Body of pancreas (tissue), 4 donors: ENCODE results near the gene HDDC3. TPM values are rescaled to one million over a fixed set of nuclear protein-coding genes. Genes with fewer than 3 reads are reported as not detected.
A peak's percentile ranks its signal among the peaks of the same experiment; 100 is the strongest.

Source experiments
- ATAC-seq: fragments of 150-250 bp; one replicate; pipeline ENCODE4 v1.9.1; 2016
- DNase-seq, 4 donors: peaks; one replicate each; pipeline ENCODE4 v3.0.0-alpha.2; 2019
- H3K27ac ChIP-seq, 4 donors: fragments of 200-600 bp; sonication (generic); 1 replicate in 3 of 4; 2 replicates in 1 of 4; pipeline versions ENCODE4 v1.5.1 to v1.6.1; 2016 to 2019; ENCODE audit warnings: mild to moderate bottlenecking in 1 of 4, mixed read lengths in 1 of 4, moderate library complexity in 1 of 4
- H3K27me3 ChIP-seq, 2 donors: fragments of 200-600 bp; sonication (generic); one replicate each; pipeline ENCODE4 v1.6.0; 2016; ENCODE audit warnings: mild to moderate bottlenecking in 1 of 2
- H3K36me3 ChIP-seq, 2 donors: fragments of 200-600 bp; sonication (generic); replicated peaks in 1 of 2; 2 replicates each; pipeline ENCODE4 v1.5.1; 2016; ENCODE audit warnings: low read depth in 2 of 2; ENCODE audit not compliant: insufficient read depth in 1 of 2
- H3K4me1 ChIP-seq: fragments of 200-600 bp; sonication (generic); one replicate; pipeline ENCODE4 v1.6.0; 2016
- H3K4me3 ChIP-seq, 2 donors: fragments of 200-600 bp; sonication (generic); 1 replicate in 1 of 2; 2 replicates in 1 of 2; pipeline ENCODE4 v1.5.1; 2016 to 2019
- H3K9me3 ChIP-seq, 3 donors: fragments of 200-600 bp; sonication (generic); 1 replicate in 2 of 3; 2 replicates in 1 of 3; pipeline ENCODE4 v1.5.1; 2016
- POLR2A ChIP-seq, 3 donors: fragments of 450-650 bp; IDR thresholded peaks; one replicate each; pipeline ENCODE4 v1.6.1; 2016; ENCODE audit warnings: antibody characterized with exemption in 3 of 3, mild to moderate bottlenecking in 2 of 3
- WGBS, 2 donors: methylation state at CpG; one replicate each; pipeline ENCODE4 v1.1.5; 2017; 5-methylcytosine and 5-hydroxymethylcytosine counted together
- intact Hi-C: fragments of 100-400 bp; cut with DNase I; formaldehyde crosslinking; loops from one replicate; pipeline ENCODE4 v1.15.1; 2023
- total RNA-seq, 2 donors: library from RNA; depleted of rRNA; stranded (reverse); fragments of >200 nt; gene quantifications; one replicate each; pipeline ENCODE4 v1.1.0, GENCODE V29; 2016
- TF ChIP-seq, protein P1 (sequence below), 7 experiments: fragments of 450-650 bp in 4 of 7; fragments of 200-600 bp in 3 of 7; sonication (generic) in 3 of 7; IDR thresholded peaks; one replicate each; pipeline ENCODE4 v1.5.1; 2016 to 2019; ENCODE audit warnings: antibody characterized with exemption in 7 of 7

The HDDC3 gene
- total RNA-seq, 2 donors from 2014 or later = 13.8 to 14.5 TPM

GRCh38 chr15:90882781-90883525 is 49.4 kb downstream of the HDDC3 start:
- H3K9me3 ChIP-seq = no peaks in the 10 kb centered on the region
- 55 to 60% methylated on average over 13 of the region's 13 CpGs for WGBS, 2 donors
- peaks cover 47% of the 10 kb centered on the region for H3K4me1 ChIP-seq
- ATAC-seq (no peak), DNase-seq (no peak)
- intact Hi-C loops = loop anchor here (10.0 kb wide), 1 partner anchor 168 kb away; the partner anchor contains the start of gene BLM
- H3K27ac ChIP-seq = peak overlapping the region in 3 of 4 donors; percentile 68 to 92 (median 80)
- no peak overlapping the region for H3K4me3 ChIP-seq
- H3K27me3 ChIP-seq = no peaks in the 10 kb centered on the region
- TF ChIP-seq, protein P1, sequence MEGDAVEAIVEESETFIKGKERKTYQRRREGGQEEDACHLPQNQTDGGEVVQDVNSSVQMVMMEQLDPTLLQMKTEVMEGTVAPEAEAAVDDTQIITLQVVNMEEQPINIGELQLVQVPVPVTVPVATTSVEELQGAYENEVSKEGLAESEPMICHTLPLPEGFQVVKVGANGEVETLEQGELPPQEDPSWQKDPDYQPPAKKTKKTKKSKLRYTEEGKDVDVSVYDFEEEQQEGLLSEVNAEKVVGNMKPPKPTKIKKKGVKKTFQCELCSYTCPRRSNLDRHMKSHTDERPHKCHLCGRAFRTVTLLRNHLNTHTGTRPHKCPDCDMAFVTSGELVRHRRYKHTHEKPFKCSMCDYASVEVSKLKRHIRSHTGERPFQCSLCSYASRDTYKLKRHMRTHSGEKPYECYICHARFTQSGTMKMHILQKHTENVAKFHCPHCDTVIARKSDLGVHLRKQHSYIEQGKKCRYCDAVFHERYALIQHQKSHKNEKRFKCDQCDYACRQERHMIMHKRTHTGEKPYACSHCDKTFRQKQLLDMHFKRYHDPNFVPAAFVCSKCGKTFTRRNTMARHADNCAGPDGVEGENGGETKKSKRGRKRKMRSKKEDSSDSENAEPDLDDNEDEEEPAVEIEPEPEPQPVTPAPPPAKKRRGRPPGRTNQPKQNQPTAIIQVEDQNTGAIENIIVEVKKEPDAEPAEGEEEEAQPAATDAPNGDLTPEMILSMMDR (IDR thresholded peaks at IDR 0.05) = no peak
- peaks cover 2 to 24% of the 10 kb centered on the region in 2 donors for H3K36me3 ChIP-seq

GRCh38 chr15:90881978-90882721 is 50.2 kb downstream of the HDDC3 start:
- peak in 1 of 4 donors; percentile 25 for DNase-seq
- intact Hi-C loops = loop anchor here (10.0 kb wide), 1 partner anchor 167 kb away; the partner anchor contains the start of gene BLM
- TF ChIP-seq, protein P1 (IDR thresholded peaks at IDR 0.05) = no peak
- TF ChIP-seq POLR2A (IDR thresholded peaks at IDR 0.05) = no peak
- WGBS, 2 donors = 70 to 71% methylated on average over 5 to 18 of the region's 19 CpGs
- Histone ChIP-seq H3K4me1 (peaks cover 47% of the 10 kb centered on the region), H3K4me3 (no peak overlapping the region), H3K36me3 (peaks cover 4 to 31% of the 10 kb centered on the region in 2 donors), H3K9me3 (no peaks in the 10 kb centered on the region), H3K27me3 (no peaks in the 10 kb centered on the region), H3K27ac (peak overlapping the region in 3 of 4 donors; percentile 7 to 80 (median 15))
- ATAC-seq = no peak

DNA sequence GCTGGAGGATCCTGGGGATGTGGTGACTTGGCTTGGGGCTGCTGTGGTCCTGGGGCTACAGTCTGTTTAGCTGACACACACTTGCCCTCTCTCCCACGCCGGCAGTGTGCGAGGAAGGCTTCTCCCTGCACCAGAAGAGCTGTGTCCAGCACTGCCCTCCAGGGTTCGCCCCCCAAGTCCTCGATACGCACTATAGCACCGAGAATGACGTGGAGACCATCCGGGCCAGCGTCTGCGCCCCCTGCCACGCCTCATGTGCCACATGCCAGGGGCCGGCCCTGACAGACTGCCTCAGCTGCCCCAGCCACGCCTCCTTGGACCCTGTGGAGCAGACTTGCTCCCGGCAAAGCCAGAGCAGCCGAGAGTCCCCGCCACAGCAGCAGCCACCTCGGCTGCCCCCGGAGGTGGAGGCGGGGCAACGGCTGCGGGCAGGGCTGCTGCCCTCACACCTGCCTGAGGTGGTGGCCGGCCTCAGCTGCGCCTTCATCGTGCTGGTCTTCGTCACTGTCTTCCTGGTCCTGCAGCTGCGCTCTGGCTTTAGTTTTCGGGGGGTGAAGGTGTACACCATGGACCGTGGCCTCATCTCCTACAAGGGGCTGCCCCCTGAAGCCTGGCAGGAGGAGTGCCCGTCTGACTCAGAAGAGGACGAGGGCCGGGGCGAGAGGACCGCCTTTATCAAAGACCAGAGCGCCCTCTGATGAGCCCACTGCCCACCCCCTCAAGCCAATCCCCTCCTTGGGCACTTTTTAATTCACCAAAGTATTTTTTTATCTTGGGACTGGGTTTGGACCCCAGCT is 51.0 kb downstream of the HDDC3 start:
- H3K4me1 ChIP-seq = peaks cover 47% of the 10 kb centered on the region
- no peak overlapping the region for H3K4me3 ChIP-seq
- DNase-seq (no peak), ATAC-seq (no peak)
- H3K36me3 ChIP-seq = peaks cover 12 to 35% of the 10 kb centered on the region in 2 donors
- TF ChIP-seq POLR2A (IDR thresholded peaks at IDR 0.05) = no peak
- TF ChIP-seq, protein P1 (IDR thresholded peaks at IDR 0.05) = no peak
- peak overlapping the region in 1 of 4 donors; percentile 80 for H3K27ac ChIP-seq
- intact Hi-C loops = loop anchor here (10.0 kb wide), 1 partner anchor 167 kb away; the partner anchor contains the start of gene BLM
- no peaks in the 10 kb centered on the region for H3K9me3 ChIP-seq
- 83 to 92% methylated on average over 16 to 34 of the region's 35 CpGs for WGBS, 2 donors
- H3K27me3 ChIP-seq = no peaks in the 10 kb centered on the region

GRCh38 chr15:90880381-90881145 is 51.8 kb downstream of the HDDC3 start:
- TF ChIP-seq, protein P1 (IDR thresholded peaks at IDR 0.05) = no peak
- no peak for TF ChIP-seq POLR2A (IDR thresholded peaks at IDR 0.05)
- Histone ChIP-seq H3K9me3 (no peaks in the 10 kb centered on the region), H3K27me3 (no peaks in the 10 kb centered on the region), H3K4me1 (peaks cover 43% of the 10 kb centered on the region), H3K36me3 (peaks cover 14 to 38% of the 10 kb centered on the region in 2 donors), H3K4me3 (no peak overlapping the region), H3K27ac (no peak overlapping the region)
- DNase-seq (no peak), ATAC-seq (no peak)
- intact Hi-C loops = loop anchor here (10.0 kb wide), 1 partner anchor 166 kb away; the partner anchor contains the start of gene BLM
- 78 to 87% methylated on average over 4 to 16 of the region's 16 CpGs for WGBS, 2 donors
